NCI-H460 (cell line): ENCODE results near the gene TCEAL7. TPM values are rescaled to one million over a fixed set of nuclear protein-coding genes. Genes with fewer than 3 reads are reported as not detected.

Experiments
- DNase-seq: peaks from one replicate; pipeline ENCODE4 v3.0.0-alpha.2; 2016; ENCODE audit warnings: low read depth; ENCODE audit errors: extremely low read depth
- small RNA-seq, 2 experiments: library from RNA; depleted of rRNA; stranded (forward); fragments of <200 nt; gene quantifications; one replicate each; pipeline ENCODE3, GENCODE V24; 2014
- total RNA-seq: library from RNA; depleted of rRNA; stranded (reverse); fragments of >200 nt; shearing (Covaris generic); gene quantifications from 2 replicates; pipeline ENCODE4 v1.2.3, GENCODE V29; 2014; rRNA removed

The TCEAL7 gene
- total RNA-seq, 1 experiment from 2014 or later = not detected

GRCh38 chrX:103363046-103363445 is 33.0 kb downstream of the TCEAL7 start:
- no peak for DNase-seq

- no peak for DNase-seq
These were observed 37.5 kb downstream of the TCEAL7 start for GRCh38 chrX:103367502-103367901.

DNA sequence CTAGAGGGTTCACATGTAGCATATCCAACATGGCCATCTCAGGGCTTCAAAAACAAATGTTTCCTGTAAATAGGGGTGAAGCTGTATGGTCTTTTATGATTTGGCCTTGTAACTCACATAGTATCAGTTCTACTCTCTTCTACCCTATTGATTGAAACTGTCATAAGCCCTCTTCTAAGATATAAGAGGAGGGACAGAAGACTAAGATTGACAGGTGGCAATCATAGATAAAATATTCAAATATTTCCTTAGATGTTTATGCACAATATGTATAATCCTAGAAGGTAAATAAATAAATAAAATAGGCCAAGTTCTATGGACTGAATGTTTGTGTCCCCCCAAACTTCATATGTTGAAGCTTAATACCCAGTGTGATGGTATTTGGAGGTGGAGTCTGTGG is 39.4 kb downstream of the TCEAL7 start:
- no peak for DNase-seq

DNA sequence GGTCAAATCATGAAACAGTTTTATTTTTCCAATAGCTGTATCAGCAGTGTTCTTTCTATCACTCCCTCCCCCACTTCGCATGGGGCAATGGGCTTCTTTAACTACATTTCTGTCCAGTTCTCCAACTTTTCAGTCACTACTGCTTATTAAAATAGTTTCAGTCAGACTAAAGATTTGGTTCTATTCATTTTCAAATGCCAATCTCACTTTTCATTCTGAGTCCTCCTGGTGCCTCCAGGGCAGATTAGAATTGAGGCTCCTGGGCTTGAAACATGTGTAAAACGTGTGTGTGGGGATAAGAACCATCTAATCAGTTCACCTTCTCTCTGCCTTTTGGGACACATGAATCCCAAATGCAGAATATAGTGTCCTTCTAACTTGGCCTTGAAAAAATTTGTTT is 42.8 kb downstream of the TCEAL7 start:
- DNase-seq = no peak

- DNase-seq = peak; percentile 23
These were observed 43.5 kb downstream of the TCEAL7 start for GRCh38 chrX:103373581-103373980.

DNA sequence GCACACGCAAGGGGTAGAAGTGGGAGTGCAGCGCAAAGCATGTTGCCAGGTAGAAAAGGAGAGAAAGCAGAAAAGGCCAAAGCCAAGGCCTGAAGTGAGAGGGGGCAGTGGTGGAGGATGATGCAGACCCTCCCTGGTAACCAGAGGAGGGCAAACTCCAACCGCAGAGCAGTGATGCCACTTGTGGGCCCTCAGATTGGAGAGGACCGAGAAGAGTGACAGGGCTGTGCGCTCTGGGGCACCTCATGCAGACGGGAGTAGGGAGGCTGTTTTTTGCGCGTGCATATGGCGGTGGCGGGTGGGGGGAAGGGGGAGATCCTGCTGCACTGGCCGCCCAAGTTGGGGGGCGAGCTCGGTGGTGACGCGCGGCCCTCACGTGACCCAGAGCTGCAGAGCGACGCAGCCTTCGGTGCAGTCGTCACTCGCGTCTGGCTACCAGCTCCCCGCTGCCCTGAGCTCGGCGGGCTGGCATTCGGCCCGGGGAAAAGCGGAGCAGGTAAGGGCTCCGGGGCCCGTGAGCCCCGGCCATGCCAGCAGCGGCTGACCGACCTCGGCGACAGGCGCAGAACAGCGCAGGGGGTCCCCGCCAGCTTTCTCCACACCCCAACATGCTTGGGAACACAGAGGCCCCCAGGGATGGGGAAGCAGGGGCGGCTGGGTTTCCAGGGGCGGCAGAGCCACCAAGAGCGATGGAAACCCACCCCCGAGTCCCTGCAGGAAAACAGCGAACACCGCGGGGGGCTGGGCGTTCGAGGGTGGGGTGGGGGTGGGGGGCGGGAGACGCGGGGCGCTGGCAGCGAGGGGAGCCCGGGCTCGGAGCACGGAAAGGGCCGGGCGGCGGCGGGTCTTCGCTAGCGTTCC is 46.3 kb downstream of the TCEAL7 start, which contains the start of gene BEX3:
TSS of gene BEX3 (plus strand) at position 421 of the 861 bp plus-strand sequence. CDS start 984 bp downstream, outside the sequence.
- peak; percentile 26 for DNase-seq

DNA sequence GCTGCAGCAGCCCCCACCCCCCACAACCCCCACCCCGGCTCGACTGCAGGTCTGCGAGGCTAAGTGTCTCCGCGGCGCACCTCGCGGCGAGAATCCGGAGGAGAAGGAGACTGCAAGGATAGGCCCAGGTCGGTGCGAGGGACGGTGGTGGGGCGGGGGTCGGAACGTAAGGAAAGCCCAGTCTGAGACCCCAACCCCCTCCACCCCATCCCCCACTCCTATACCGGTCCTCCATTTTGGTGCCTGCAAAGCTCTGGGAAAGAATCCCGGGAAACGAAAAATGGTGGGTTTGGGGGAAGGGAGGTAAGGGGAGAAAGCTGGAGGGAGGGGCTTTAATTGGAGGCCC is 46.9 kb downstream of the TCEAL7 start:
- no peak for DNase-seq

DNA sequence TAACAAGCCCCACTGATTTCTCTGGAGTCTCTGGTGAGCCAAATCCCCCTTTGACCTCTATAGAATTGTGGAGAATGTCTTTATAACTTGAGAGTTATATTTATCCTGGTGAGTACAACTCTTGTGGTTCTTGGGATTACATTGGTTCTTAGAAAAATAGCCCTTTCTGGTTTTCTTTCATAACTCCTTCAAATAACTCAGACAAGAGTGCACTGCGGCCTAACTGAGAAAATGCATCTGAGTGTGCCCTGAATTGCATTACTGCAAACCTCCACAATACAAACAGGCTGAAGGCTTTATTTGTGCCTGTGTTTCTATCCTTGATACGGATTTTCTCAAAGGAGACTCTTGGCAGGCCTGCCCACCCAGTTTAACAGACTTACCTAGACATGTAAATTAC is 49.0 kb downstream of the TCEAL7 start:
- no peak for DNase-seq

Small RNA genes lying within 50 kb of the gene (small RNA-seq; reads per million reads assigned to genes)
- 0 reads per million in 2 experiments for gene Z92846.1

Other genes with a start within 250 kb of the TCEAL7 start
- not detected in 2 replicates for gene NXF3, start 237.1 kb upstream of the TCEAL7 start, total RNA-seq
- gene BEX4, start 115.1 kb upstream of the TCEAL7 start, total RNA-seq = 4.5 and 5.3 TPM in 2 replicates
- gene TCEAL8, start 75.1 kb upstream of the TCEAL7 start, total RNA-seq = 82.7 and 94.9 TPM in 2 replicates
- not detected in 2 replicates for gene TCEAL5, start 53.5 kb upstream of the TCEAL7 start, total RNA-seq
- gene BEX2, start 19.2 kb upstream of the TCEAL7 start, total RNA-seq = 33.3 and 41.1 TPM in 2 replicates
- gene TCEAL9, start 26.3 kb downstream of the TCEAL7 start, total RNA-seq = 143 TPM in 2 replicates
- 310 and 362 TPM in 2 replicates for gene BEX3, start 46.3 kb downstream of the TCEAL7 start, total RNA-seq
- 0.05 TPM in 1 of 2 replicates, not detected in the other for gene RAB40A, start 189.2 kb downstream of the TCEAL7 start, total RNA-seq